Measurements from ENCODE around the gene EFTUD2. TPM values are rescaled to one million over a fixed set of nuclear protein-coding genes. Genes with fewer than 3 reads are reported as not detected.
A peak's percentile ranks its signal among the peaks of the same experiment; 100 is the strongest.

The EFTUD2 gene
- total and polyA plus RNA-seq, 2 of the 13 experiments (the other 11 are each of a cell fraction or from before 2014, with no cell fraction given), result 111 to 137 TPM

GRCh38 chr17:44862278-44862914 is 36.8 kb downstream of the EFTUD2 start (continued):
- no peak for TF ChIP-seq CREB1 (IDR thresholded peaks at IDR 0.05)
- TF ChIP-seq CREB1 (CRISPR knock-in tag; IDR thresholded peaks at IDR 0.05), result no peak
- no peak for TF ChIP-seq SMAD9 (CRISPR knock-in tag; IDR thresholded peaks at IDR 0.05)
- no peak for TF ChIP-seq AGO2 (optimal IDR thresholded peaks at IDR 0.05; ENCODE audit: low read depth, low read length)
- no peak for TF ChIP-seq ATF1 (CRISPR knock-in tag; IDR thresholded peaks at IDR 0.05)
- peak; percentile 62; the same call in 1 of the 2 replicates for TF ChIP-seq MTA1 (CRISPR knock-in tag; IDR thresholded peaks at IDR 0.05; ENCODE audit: borderline replicate concordance)
- no peak for TF ChIP-seq ZNF333 (CRISPR knock-in tag; IDR thresholded peaks at IDR 0.05; ENCODE audit: borderline replicate concordance)
- TF ChIP-seq ZKSCAN1 (IDR thresholded peaks at IDR 0.05; ENCODE audit: low read length), result no peak
- no peak for TF ChIP-seq MZF1 (CRISPR knock-in tag; IDR thresholded peaks at IDR 0.05; ENCODE audit: borderline replicate concordance)
- no peak for TF ChIP-seq ZNF235 (CRISPR knock-in tag; IDR thresholded peaks at IDR 0.05; ENCODE audit: borderline replicate concordance)
- TF ChIP-seq DMAP1 (CRISPR knock-in tag; IDR thresholded peaks at IDR 0.05), result no peak
- peak; percentile 56; the same call in 1 of the 2 replicates for TF ChIP-seq MEIS2 (CRISPR knock-in tag; IDR thresholded peaks at IDR 0.05)
- TF ChIP-seq ZFY (CRISPR knock-in tag; IDR thresholded peaks at IDR 0.05), result 0 out of 2 replicates have a peak, but pooled peaks have one; percentile 20
- TF ChIP-seq PHF21A (CRISPR knock-in tag; IDR thresholded peaks at IDR 0.05), result peak; percentile 49; the same call in 1 of the 2 replicates
- no peak for TF ChIP-seq ATF7-NPFF (CRISPR knock-in tag; IDR thresholded peaks at IDR 0.05; ENCODE audit: low read depth)
- no peak for TF ChIP-seq CREBL2 (CRISPR knock-in tag; IDR thresholded peaks at IDR 0.05; ENCODE audit: borderline replicate concordance)
- TF ChIP-seq ZNF451 (CRISPR knock-in tag; IDR thresholded peaks at IDR 0.05), result no peak
- no peak for TF ChIP-seq ATF6 (CRISPR knock-in tag; conservative IDR thresholded peaks at IDR 0.05)
- TF ChIP-seq HIC2 (CRISPR knock-in tag; IDR thresholded peaks at IDR 0.05; ENCODE audit: low read depth), result 0 out of 2 replicates have a peak, but pooled peaks have one; percentile 24
- TF ChIP-seq ZNF580 (CRISPR knock-in tag; IDR thresholded peaks at IDR 0.05; ENCODE audit: borderline replicate concordance, low read depth), result no peak
- no peak for TF ChIP-seq PHF8 (CRISPR knock-in tag; IDR thresholded peaks at IDR 0.05)
- TF ChIP-seq ZNF431 (CRISPR knock-in tag; IDR thresholded peaks at IDR 0.05; ENCODE audit: borderline replicate concordance, low read depth), result peak; percentile 79; the same call in 1 of the 2 replicates
- TF ChIP-seq NAIF1 (CRISPR knock-in tag; IDR thresholded peaks at IDR 0.05; ENCODE audit: borderline replicate concordance), result no peak
- TF ChIP-seq ZNF232 (CRISPR knock-in tag; IDR thresholded peaks at IDR 0.05; ENCODE audit: borderline replicate concordance), result 0 out of 2 replicates have a peak, but pooled peaks have one; percentile 27
